ENCODE data around the gene SMIM22. TPM values are rescaled to one million over a fixed set of nuclear protein-coding genes. Genes with fewer than 3 reads are reported as not detected.

SMIM22 gene
- total RNA-seq, 4 donors from 2014 or later = not detected

GRCh38 chr16:4772351-4772750 is 22.8 kb upstream of the SMIM22 start:
- peaks cover 10 to 12% of the 10 kb centered on the region in 2 donors for H3K4me1 ChIP-seq
- intact Hi-C loops (cut with DNase I; ENCODE audit: low total_unique reads) = no loop called here
- H3K9me3 ChIP-seq = no peaks in the 10 kb centered on the region
- H3K4me3 ChIP-seq = no peak overlapping the region
- TF ChIP-seq POLR2A (IDR thresholded peaks at IDR 0.05) (no peak), CTCF (IDR thresholded peaks at IDR 0.05 in 4 of 5, conservative IDR thresholded peaks at IDR 0.05 in 1 of 5) (no peak)
- no peak for ATAC-seq
- in situ Hi-C loops (cut with MboI; ENCODE audit: low sequenced_read_pairs in 4 of 4) = no loop called here
- H3K36me3 ChIP-seq = no peaks in the 10 kb centered on the region
- DNase-seq = no peak
- no peak overlapping the region for H3K27ac ChIP-seq
- no peaks in the 10 kb centered on the region for H3K27me3 ChIP-seq

GRCh38 chr16:4775005-4775404 is 20.2 kb upstream of the SMIM22 start:
- Histone ChIP-seq H3K27me3 (no peaks in the 10 kb centered on the region), H3K27ac (no peak overlapping the region), H3K4me1 (no peaks in the 10 kb centered on the region), H3K36me3 (no peaks in the 10 kb centered on the region), H3K9me3 (no peaks in the 10 kb centered on the region), H3K4me3 (no peak overlapping the region)
- no peak for ATAC-seq
- no peak for DNase-seq
- in situ Hi-C loops (cut with MboI; ENCODE audit: low sequenced_read_pairs in 4 of 4) = no loop called here
- intact Hi-C loops (cut with DNase I; ENCODE audit: low total_unique reads) = no loop called here
- TF ChIP-seq CTCF (IDR thresholded peaks at IDR 0.05 in 4 of 5, conservative IDR thresholded peaks at IDR 0.05 in 1 of 5) (no peak), POLR2A (IDR thresholded peaks at IDR 0.05) (no peak)

DNA sequence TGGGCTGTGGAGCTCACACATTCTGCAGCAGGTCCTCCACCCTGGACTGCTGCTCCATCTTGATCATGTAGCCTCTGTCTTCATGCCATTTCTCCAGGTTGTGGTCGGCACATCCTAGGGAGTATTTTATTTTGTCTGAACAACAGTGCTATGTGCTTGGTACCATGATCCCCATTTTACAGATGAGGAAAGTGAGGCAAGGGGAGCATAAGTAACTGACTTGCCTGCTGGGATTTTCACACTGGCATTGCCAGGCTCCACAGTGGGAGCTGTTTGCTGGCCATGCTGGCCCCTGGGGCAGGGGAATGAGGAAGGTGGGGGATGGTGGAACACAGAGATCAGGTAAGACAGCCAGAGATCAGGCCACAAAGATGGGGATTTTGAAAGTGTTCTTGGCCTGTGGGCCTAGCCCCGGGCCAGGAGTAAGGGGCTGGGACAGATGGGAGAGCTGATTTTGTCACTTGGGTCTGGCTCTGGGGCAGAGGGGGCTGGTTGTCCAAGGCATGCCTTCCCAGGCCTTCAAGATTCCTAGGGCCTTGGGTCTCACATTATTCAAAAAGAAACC is 18.9 kb upstream of the SMIM22 start:
- Histone ChIP-seq H3K4me1 (no peaks in the 10 kb centered on the region), H3K4me3 (no peak overlapping the region), H3K36me3 (no peaks in the 10 kb centered on the region), H3K27me3 (no peaks in the 10 kb centered on the region), H3K27ac (no peak overlapping the region), H3K9me3 (no peaks in the 10 kb centered on the region)
- TF ChIP-seq CTCF (IDR thresholded peaks at IDR 0.05 in 4 of 5, conservative IDR thresholded peaks at IDR 0.05 in 1 of 5) (no peak), POLR2A (IDR thresholded peaks at IDR 0.05) (no peak)
- ATAC-seq (no peak), DNase-seq (no peak)
- in situ Hi-C loops (cut with MboI; ENCODE audit: low sequenced_read_pairs in 4 of 4) (no loop called here), intact Hi-C loops (cut with DNase I; ENCODE audit: low total_unique reads) (no loop called here)

DNA sequence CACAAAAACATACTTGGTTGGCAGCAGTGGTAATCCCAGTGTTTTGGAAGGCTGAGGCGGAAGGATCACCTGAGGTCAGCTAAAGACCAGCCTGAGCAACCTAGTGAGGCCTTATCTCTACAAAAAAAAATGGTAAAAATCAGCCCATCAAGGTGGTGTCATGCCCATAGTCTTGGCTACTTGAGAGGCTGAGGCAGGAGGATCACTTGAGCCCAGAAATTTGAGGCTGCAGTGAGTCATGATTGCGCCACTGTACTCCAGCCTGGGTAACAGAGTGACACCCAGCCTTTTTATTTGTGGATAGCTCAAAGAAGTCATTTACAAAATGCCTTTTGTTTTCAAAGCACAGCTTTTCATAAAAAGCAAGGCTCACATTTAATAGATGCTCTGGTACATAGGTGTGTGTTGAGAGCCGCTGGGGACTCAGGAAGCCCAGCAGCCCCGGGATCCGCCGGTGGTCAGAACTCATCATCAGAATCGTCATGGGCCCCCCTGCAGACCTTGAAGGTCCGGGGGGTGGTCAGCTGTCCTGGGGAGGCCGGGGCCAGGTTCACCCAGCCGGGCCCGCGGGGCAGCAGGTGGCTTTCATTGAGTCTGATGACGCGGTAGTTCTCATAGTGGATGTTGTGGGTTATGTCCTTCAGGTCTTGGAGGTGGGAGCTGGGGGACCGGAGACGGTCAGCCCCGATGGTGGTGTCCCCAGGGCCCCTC is 17.7 kb upstream of the SMIM22 start:
- no peak for DNase-seq
- no peak overlapping the region for H3K27ac ChIP-seq

More for the DNA sequence above, 17.7 kb upstream of the SMIM22 start:
- no peak for ATAC-seq
- no peak overlapping the region for H3K4me3 ChIP-seq
- intact Hi-C loops (cut with DNase I; ENCODE audit: low total_unique reads) (no loop called here), in situ Hi-C loops (cut with MboI; ENCODE audit: low sequenced_read_pairs in 4 of 4) (no loop called here)
- TF ChIP-seq CTCF (IDR thresholded peaks at IDR 0.05 in 4 of 5, conservative IDR thresholded peaks at IDR 0.05 in 1 of 5) (no peak), POLR2A (IDR thresholded peaks at IDR 0.05) (no peak)
- H3K27me3 ChIP-seq = no peaks in the 10 kb centered on the region
- no peaks in the 10 kb centered on the region for H3K4me1 ChIP-seq
- no peaks in the 10 kb centered on the region for H3K9me3 ChIP-seq
- no peaks in the 10 kb centered on the region for H3K36me3 ChIP-seq

All from gastrocnemius medialis (tissue), 4 donors.